Measurements from ENCODE around the gene APH1A. TPM values are rescaled to one million over a fixed set of nuclear protein-coding genes. Genes with fewer than 3 reads are reported as not detected.

Gene APH1A
- total RNA-seq, 4 donors from 2014 or later = 40.3 to 68.9 (median 49.5) TPM

GRCh38 chr1:150282558-150282958, 13.7 kb upstream of the APH1A start:
- H3K4me1 ChIP-seq = peaks cover 6 to 65% (median 18%) of the 10 kb centered on the region in 3 donors
- no peaks in the 10 kb centered on the region for H3K9me3 ChIP-seq
- 0% methylated on average over 5 to 13 of the region's 21 CpGs for WGBS, 2 donors (ENCODE audit: low coverage in 1 of 2)
- H3K27ac ChIP-seq = peak overlapping the region; percentile 70 to 99 (median 94)
- peak overlapping the region; percentile 41 to 68 for H3K4me3 ChIP-seq
- peaks cover 3 to 34% of the 10 kb centered on the region in 2 donors for H3K36me3 ChIP-seq
- peak; percentile 34 for ATAC-seq
- TF ChIP-seq POLR2A (IDR thresholded peaks at IDR 0.05) (peak; percentile 83 to 86), POLR2AphosphoS5 (IDR thresholded peaks at IDR 0.05) (peak; percentile 76), EP300 (IDR thresholded peaks at IDR 0.05) (no peak)
- TF ChIP-seq, protein P1, sequence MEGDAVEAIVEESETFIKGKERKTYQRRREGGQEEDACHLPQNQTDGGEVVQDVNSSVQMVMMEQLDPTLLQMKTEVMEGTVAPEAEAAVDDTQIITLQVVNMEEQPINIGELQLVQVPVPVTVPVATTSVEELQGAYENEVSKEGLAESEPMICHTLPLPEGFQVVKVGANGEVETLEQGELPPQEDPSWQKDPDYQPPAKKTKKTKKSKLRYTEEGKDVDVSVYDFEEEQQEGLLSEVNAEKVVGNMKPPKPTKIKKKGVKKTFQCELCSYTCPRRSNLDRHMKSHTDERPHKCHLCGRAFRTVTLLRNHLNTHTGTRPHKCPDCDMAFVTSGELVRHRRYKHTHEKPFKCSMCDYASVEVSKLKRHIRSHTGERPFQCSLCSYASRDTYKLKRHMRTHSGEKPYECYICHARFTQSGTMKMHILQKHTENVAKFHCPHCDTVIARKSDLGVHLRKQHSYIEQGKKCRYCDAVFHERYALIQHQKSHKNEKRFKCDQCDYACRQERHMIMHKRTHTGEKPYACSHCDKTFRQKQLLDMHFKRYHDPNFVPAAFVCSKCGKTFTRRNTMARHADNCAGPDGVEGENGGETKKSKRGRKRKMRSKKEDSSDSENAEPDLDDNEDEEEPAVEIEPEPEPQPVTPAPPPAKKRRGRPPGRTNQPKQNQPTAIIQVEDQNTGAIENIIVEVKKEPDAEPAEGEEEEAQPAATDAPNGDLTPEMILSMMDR (IDR thresholded peaks at IDR 0.05) = no peak
- no peaks in the 10 kb centered on the region for H3K27me3 ChIP-seq

GRCh38 chr1:150281758-150282557, 13.1 kb upstream of the APH1A start, which contains the start of gene CIART:
TSS of gene CIART (plus strand) at chr1:150282554. CDS start at chr1:150283268, 714 bp downstream.
- Histone ChIP-seq H3K27ac (peak within 1 kb of the TSS; percentile 91 to 99 (median 96)), H3K27me3 (no peaks in the 10 kb centered on the region), H3K9me3 (no peaks in the 10 kb centered on the region), H3K4me1 (peaks cover 6 to 65% (median 18%) of the 10 kb centered on the region in 3 donors), H3K4me3 (peak within 1 kb of the TSS; percentile 42 to 68), H3K36me3 (peaks cover 3 to 28% of the 10 kb centered on the region in 2 donors)
- WGBS, 2 donors (ENCODE audit: low coverage in 1 of 2) = 1 to 15% methylated on average over 4 to 26 of the region's 46 CpGs
- peak; percentile 97 for ATAC-seq
- TF ChIP-seq EP300 (IDR thresholded peaks at IDR 0.05) (peak; percentile 60), POLR2AphosphoS5 (IDR thresholded peaks at IDR 0.05) (peak; percentile 83), POLR2A (IDR thresholded peaks at IDR 0.05) (peak; percentile 38 to 49)
- TF ChIP-seq, protein P1 (IDR thresholded peaks at IDR 0.05) = no peak

- WGBS, 2 donors (ENCODE audit: low coverage in 1 of 2) = 1 to 3% methylated on average over 8 to 12 of the region's 15 CpGs
- Histone ChIP-seq H3K9me3 (no peaks in the 10 kb centered on the region), H3K27ac (peak overlapping the region; percentile 91 to 99 (median 96)), H3K4me1 (peaks cover 6 to 60% (median 18%) of the 10 kb centered on the region in 3 donors), H3K4me3 (peak overlapping the region; percentile 42 to 68), H3K36me3 (peaks cover 0 to 22% of the 10 kb centered on the region in 2 donors), H3K27me3 (no peaks in the 10 kb centered on the region)
- no peak for TF ChIP-seq POLR2A (IDR thresholded peaks at IDR 0.05)
- TF ChIP-seq, protein P1 (IDR thresholded peaks at IDR 0.05) = peak; percentile 61 to 82 (median 78)
- ATAC-seq = peak; percentile 34
These were observed 12.5 kb upstream of the APH1A start for GRCh38 chr1:150281221-150281757.

- Histone ChIP-seq H3K27ac (peak overlapping the region; percentile 91 to 99 (median 96)), H3K9me3 (no peaks in the 10 kb centered on the region), H3K36me3 (peaks cover 0 to 13% of the 10 kb centered on the region in 2 donors), H3K4me1 (peaks cover 6 to 53% (median 18%) of the 10 kb centered on the region in 3 donors), H3K27me3 (no peaks in the 10 kb centered on the region), H3K4me3 (no peak overlapping the region)
- no peak for ATAC-seq
- 62 to 74% methylated on average over 5 to 6 of the region's 6 CpGs for WGBS, 2 donors (ENCODE audit: low coverage in 1 of 2)
- no peak for TF ChIP-seq POLR2A (IDR thresholded peaks at IDR 0.05)
- no peak for TF ChIP-seq EP300 (IDR thresholded peaks at IDR 0.05)
- no peak for TF ChIP-seq POLR2AphosphoS5 (IDR thresholded peaks at IDR 0.05)
- TF ChIP-seq, protein P1 (IDR thresholded peaks at IDR 0.05) = no peak
These were observed 11.4 kb upstream of the APH1A start for GRCh38 chr1:150280138-150280707.
